RKO (cell line): ENCODE results near the gene S100A4.

Source experiments
- DNase-seq: peaks from one replicate; pipeline ENCODE4 v3.0.0-alpha.2; 2016; ENCODE audit warnings: low spot score

S100A4 gene

GRCh38 chr1:153567621-153568366, 22.2 kb upstream of the S100A4 start:
- DNase-seq = peak; percentile 95

GRCh38 chr1:153566414-153567371, 21.1 kb upstream of the S100A4 start:
- DNase-seq = peak; percentile 99

GRCh38 chr1:153565529-153566374, 20.1 kb upstream of the S100A4 start, which contains the start of gene S100A2:
S100A2 (minus strand) TSS chr1:153565844; CDS start chr1:153563877, 1,967 bp downstream.
- peak; percentile 98 for DNase-seq

GRCh38 chr1:153563991-153564390, 18.4 kb upstream of the S100A4 start:
- peak; percentile 54 for DNase-seq

- peak; percentile 58 for DNase-seq
These were observed 17.9 kb upstream of the S100A4 start for GRCh38 chr1:153563483-153563901.

GRCh38 chr1:153562021-153562420, 16.4 kb upstream of the S100A4 start:
- DNase-seq = peak; percentile 60

GRCh38 chr1:153561466-153561985, 15.9 kb upstream of the S100A4 start:
- DNase-seq = peak; percentile 78

GRCh38 chr1:153560771-153561465, 15.3 kb upstream of the S100A4 start:
- peak; percentile 67 for DNase-seq

- peak; percentile 26 for DNase-seq
These were observed 14.6 kb upstream of the S100A4 start for GRCh38 chr1:153560241-153560640.

- DNase-seq = no peak
These were observed 12.3 kb upstream of the S100A4 start for GRCh38 chr1:153557877-153558276.

- DNase-seq = no peak
These were observed 10.7 kb upstream of the S100A4 start for GRCh38 chr1:153556348-153556747.

- DNase-seq = no peak
These were observed 8.4 kb upstream of the S100A4 start for GRCh38 chr1:153553830-153554541.

- no peak for DNase-seq
These were observed 7.5 kb upstream of the S100A4 start for GRCh38 chr1:153553096-153553495.

GRCh38 chr1:153552335-153552734, 6.7 kb upstream of the S100A4 start:
- DNase-seq = no peak

- DNase-seq = no peak
These were observed 5.4 kb upstream of the S100A4 start for GRCh38 chr1:153550827-153551500.

- no peak for DNase-seq
These were observed 4.8 kb upstream of the S100A4 start for GRCh38 chr1:153550398-153550758.

GRCh38 chr1:153549741-153550397, 4.3 kb upstream of the S100A4 start:
- DNase-seq = no peak

GRCh38 chr1:153548722-153549688, 3.4 kb upstream of the S100A4 start, which contains the start of gene S100A3:
S100A3 (minus strand) TSS chr1:153549258; CDS start chr1:153548485, 773 bp downstream.
- no peak for DNase-seq
